ENCODE data around the gene CD34. TPM values are rescaled to one million over a fixed set of nuclear protein-coding genes. Genes with fewer than 3 reads are reported as not detected.
A peak's percentile ranks its signal among the peaks of the same experiment; 100 is the strongest.

The CD34 gene
- total RNA-seq, 1 experiment from 2014 or later: 0.35 TPM

DNA sequence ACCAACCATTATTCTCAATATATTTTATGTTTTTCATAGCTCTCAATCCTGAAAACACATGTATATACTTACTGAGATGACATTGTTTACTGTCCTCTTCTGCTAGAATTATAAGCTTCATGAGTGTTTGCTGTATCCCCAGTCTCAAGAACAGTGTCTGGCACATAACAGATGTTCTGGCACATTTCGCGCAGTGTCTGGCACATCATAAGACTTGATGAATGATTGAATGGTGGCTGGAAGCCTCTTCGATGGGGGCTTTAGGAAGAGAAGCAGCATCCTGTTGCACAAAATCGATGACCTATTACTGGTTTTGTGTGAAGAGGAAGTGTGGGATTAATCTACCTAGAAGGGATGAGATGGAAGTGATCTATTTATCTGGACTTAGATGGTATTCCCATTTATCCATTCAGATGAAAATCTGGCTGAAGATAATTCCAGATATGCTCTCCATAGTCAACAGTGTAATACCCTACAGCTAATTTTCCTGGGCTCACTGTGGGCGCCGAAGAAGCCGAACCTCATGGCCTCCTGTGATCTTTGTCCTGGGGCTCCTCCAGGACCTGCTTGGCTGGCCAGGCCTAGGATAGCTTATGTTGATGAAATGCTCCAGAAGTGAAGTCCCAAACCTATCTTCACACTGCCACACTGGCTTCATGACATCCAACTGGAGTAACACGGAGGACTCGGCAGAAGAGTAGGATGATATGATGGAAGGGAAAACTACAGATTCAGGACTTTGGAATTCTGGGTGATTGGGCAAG is 26.5 kb downstream of the CD34 start:
- Histone ChIP-seq H3K27me3 (ENCODE audit: insufficient read depth, low read length) (no peaks in the 10 kb centered on the region; the same call in 1 of the 2 replicates), H2BK12ac (ENCODE audit: insufficient read length, low read depth, low read length) (no peak overlapping the region), H3K56ac (ENCODE audit: insufficient read length, low read depth, low read length) (no peak overlapping the region), H2BK15ac (ENCODE audit: low read depth, low read length) (no peak overlapping the region), H3K23me2 (ENCODE audit: insufficient read length, low read depth, low read length, poor library complexity, severe bottlenecking) (no peaks in the 10 kb centered on the region), H3K4ac (ENCODE audit: low read depth, low read length) (no peak overlapping the region), H3K9me3 (ENCODE audit: control insufficient read depth, low read depth, low read length) (no peaks in the 10 kb centered on the region), H4K91ac (ENCODE audit: insufficient read length, low read depth, low read length) (no peak overlapping the region), H3K14ac (ENCODE audit: insufficient read depth, low read length) (no peak overlapping the region), H3K79me1 (ENCODE audit: insufficient read depth, low read depth, low read length, poor library complexity, severe bottlenecking) (no peaks in the 10 kb centered on the region), H4K8ac (replicated peaks; ENCODE audit: insufficient read length, low read depth, low read length) (no peak overlapping the region), H2BK120ac (ENCODE audit: low read depth, low read length, poor library complexity, severe bottlenecking) (no peak overlapping the region), H3K27ac (ENCODE audit: insufficient read length, low read depth, low read length) (no peak overlapping the region), H4K5ac (ENCODE audit: insufficient read length, low read depth, low read length) (no peak overlapping the region), H3T11ph (ENCODE audit: low read length) (no peak overlapping the region), H2AFZ (ENCODE audit: low read length) (peak overlapping the region; percentile 66), H3K4me1 (ENCODE audit: insufficient read depth, low read length) (no peaks in the 10 kb centered on the region), H2BK20ac (ENCODE audit: low read depth, low read length, poor library complexity, severe bottlenecking) (no peak overlapping the region), H4K20me1 (ENCODE audit: control insufficient read depth, insufficient read depth, insufficient read length) (no peaks in the 10 kb centered on the region), H3K9ac (ENCODE audit: extremely low read depth, insufficient read length, low read length) (no peak overlapping the region), H2BK5ac (ENCODE audit: insufficient read length, low read length) (no peak overlapping the region), H3K23ac (ENCODE audit: insufficient read length, low read depth, low read length) (no peak overlapping the region), H3K4me2 (ENCODE audit: insufficient read depth, insufficient read length, low read length) (no peak overlapping the region), H3K79me2 (ENCODE audit: insufficient read depth, low read length) (no peaks in the 10 kb centered on the region), H3K18ac (ENCODE audit: insufficient read length, low read depth, low read length) (no peak overlapping the region), H2AK5ac (ENCODE audit: insufficient read length, low read length) (no peak overlapping the region)
- H3K9me3 Mint-ChIP-seq: no peaks in the 10 kb centered on the region
- no peak for DNase-seq
- H3K27me3 Mint-ChIP-seq (ENCODE audit: low read depth): peaks cover 18% of the 10 kb centered on the region
- H3K36me3 Mint-ChIP-seq (ENCODE audit: insufficient read depth in 1 of 3, low read depth in 3 of 3): no peaks in the 10 kb centered on the region
- TF ChIP-seq, protein P1, sequence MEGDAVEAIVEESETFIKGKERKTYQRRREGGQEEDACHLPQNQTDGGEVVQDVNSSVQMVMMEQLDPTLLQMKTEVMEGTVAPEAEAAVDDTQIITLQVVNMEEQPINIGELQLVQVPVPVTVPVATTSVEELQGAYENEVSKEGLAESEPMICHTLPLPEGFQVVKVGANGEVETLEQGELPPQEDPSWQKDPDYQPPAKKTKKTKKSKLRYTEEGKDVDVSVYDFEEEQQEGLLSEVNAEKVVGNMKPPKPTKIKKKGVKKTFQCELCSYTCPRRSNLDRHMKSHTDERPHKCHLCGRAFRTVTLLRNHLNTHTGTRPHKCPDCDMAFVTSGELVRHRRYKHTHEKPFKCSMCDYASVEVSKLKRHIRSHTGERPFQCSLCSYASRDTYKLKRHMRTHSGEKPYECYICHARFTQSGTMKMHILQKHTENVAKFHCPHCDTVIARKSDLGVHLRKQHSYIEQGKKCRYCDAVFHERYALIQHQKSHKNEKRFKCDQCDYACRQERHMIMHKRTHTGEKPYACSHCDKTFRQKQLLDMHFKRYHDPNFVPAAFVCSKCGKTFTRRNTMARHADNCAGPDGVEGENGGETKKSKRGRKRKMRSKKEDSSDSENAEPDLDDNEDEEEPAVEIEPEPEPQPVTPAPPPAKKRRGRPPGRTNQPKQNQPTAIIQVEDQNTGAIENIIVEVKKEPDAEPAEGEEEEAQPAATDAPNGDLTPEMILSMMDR (conservative IDR thresholded peaks at IDR 0.05): no peak
- H3K27ac Mint-ChIP-seq: no peak overlapping the region
- peaks cover 8 to 11% of the 10 kb centered on the region in 2 experiments; a peak in 3 of 4 replicates for H3K4me1 Mint-ChIP-seq
- WGBS (ENCODE audit: extremely low coverage, insufficient read length, low lambda C conversion rate): no CpG with 5 or more reads among the region's 9 CpGs
- no peak overlapping the region for H3K4me3 Mint-ChIP-seq

Measured in H9 (cell line).